Measurements from ENCODE around the gene ECE1.
"Not testable (repeated sequence)": the region's sequence is repeated elsewhere in the genome, so short reads cannot be mapped to it uniquely, and the experiment has no call there.

The ECE1 gene

DNA sequence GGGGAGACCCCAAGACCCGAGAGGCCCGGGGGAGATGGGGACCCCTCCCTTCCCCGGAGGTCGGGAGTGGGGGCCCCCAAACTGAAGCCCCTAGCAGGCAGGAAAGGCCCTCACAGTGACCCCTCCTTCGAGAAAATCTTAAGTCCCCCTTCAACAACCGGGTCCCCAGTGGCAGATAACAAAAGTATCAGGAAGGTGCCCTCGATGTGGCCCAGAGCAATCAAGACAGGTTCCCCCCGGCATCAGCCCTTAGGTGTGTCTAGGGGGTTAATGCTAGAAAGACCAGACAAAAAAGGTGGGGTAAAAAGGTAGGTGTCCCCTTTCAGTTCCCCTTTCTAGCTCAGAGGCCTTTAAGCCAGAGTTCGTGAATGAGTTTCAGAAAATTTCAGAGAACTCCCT is 282 bp upstream of the ECE1 start:
- DNase-seq (ENCODE audit: extremely low read depth, insufficient read length) = peak; percentile 56
- no peaks in the 10 kb centered on the region for H3K27me3 ChIP-seq (replicated peaks; ENCODE audit: control insufficient read depth, insufficient read depth, low read length)
- peak overlapping the region; percentile 62 for H3K4me3 ChIP-seq (replicated peaks; ENCODE audit: low read depth, low read length)
- H3K36me3 ChIP-seq (ENCODE audit: control insufficient read depth, insufficient read depth, low read length) = no peaks in the 10 kb centered on the region
- TF ChIP-seq, protein P1, sequence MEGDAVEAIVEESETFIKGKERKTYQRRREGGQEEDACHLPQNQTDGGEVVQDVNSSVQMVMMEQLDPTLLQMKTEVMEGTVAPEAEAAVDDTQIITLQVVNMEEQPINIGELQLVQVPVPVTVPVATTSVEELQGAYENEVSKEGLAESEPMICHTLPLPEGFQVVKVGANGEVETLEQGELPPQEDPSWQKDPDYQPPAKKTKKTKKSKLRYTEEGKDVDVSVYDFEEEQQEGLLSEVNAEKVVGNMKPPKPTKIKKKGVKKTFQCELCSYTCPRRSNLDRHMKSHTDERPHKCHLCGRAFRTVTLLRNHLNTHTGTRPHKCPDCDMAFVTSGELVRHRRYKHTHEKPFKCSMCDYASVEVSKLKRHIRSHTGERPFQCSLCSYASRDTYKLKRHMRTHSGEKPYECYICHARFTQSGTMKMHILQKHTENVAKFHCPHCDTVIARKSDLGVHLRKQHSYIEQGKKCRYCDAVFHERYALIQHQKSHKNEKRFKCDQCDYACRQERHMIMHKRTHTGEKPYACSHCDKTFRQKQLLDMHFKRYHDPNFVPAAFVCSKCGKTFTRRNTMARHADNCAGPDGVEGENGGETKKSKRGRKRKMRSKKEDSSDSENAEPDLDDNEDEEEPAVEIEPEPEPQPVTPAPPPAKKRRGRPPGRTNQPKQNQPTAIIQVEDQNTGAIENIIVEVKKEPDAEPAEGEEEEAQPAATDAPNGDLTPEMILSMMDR (IDR thresholded peaks at IDR 0.05; ENCODE audit: insufficient read depth, low read length, poor library complexity, severe bottlenecking) = no peak

DNA sequence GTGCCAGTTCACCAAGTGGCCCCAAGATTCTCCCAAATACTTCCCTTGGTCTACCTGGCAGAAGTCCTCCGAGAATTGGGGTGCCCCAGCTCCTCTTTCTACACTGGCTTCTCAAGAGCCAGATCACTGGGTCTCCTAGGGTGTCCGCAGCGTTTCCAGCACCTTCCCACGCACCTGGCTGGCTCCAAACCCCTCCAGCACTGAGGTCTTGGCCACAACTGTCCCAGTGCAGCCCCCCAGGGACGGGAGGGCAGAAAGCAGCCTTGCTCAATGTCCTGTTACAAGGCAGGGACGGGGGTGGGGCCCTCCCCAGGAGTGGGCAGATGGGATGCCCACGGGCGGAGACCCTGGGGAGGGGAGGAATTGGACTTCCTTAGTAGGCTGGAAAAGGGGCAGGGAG is 1.1 kb downstream of the ECE1 start:
- Histone ChIP-seq H3K4me3 (replicated peaks; ENCODE audit: low read depth, low read length) (peak overlapping the region; percentile 62), H3K27me3 (replicated peaks; ENCODE audit: control insufficient read depth, insufficient read depth, low read length) (no peaks in the 10 kb centered on the region), H3K36me3 (ENCODE audit: control insufficient read depth, insufficient read depth, low read length) (no peaks in the 10 kb centered on the region)
- DNase-seq (ENCODE audit: extremely low read depth, insufficient read length) = no peak
- TF ChIP-seq, protein P1 (IDR thresholded peaks at IDR 0.05; ENCODE audit: insufficient read depth, low read length, poor library complexity, severe bottlenecking) = no peak

GRCh38 chr1:21287905-21288514 is 2.3 kb downstream of the ECE1 start:
- DNase-seq (ENCODE audit: extremely low read depth, insufficient read length) = no peak
- TF ChIP-seq, protein P1 (IDR thresholded peaks at IDR 0.05; ENCODE audit: insufficient read depth, low read length, poor library complexity, severe bottlenecking) = no peak
- Histone ChIP-seq H3K27me3 (replicated peaks; ENCODE audit: control insufficient read depth, insufficient read depth, low read length) (no peaks in the 10 kb centered on the region), H3K4me3 (replicated peaks; ENCODE audit: low read depth, low read length) (no peak overlapping the region), H3K36me3 (ENCODE audit: control insufficient read depth, insufficient read depth, low read length) (0 out of 2 replicates have a peak, but pooled peaks cover 1% of the 10 kb centered on the region)

GRCh38 chr1:21285386-21285785 is 4.9 kb downstream of the ECE1 start:
- not testable (repeated sequence) for DNase-seq (ENCODE audit: extremely low read depth, insufficient read length); H3K4me3 ChIP-seq (replicated peaks; ENCODE audit: low read depth, low read length); H3K27me3 ChIP-seq (replicated peaks; ENCODE audit: control insufficient read depth, insufficient read depth, low read length); H3K36me3 ChIP-seq (ENCODE audit: control insufficient read depth, insufficient read depth, low read length)

DNA sequence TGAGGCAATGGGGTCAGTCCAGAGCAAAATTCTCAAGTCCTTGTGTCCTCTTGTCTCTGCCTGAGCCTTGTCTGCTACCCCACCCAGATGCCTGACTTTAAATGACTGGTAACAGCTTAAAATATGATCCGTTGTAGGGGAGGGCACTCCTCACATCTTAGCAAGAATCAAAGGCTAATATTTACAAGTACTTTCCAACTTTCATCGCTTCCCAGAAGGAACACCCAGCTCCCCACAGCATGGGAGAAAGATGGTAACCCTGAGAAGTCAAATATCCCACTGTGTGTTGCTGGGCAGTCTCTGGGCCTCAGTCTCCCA is 5.2 kb downstream of the ECE1 start:
- no peak overlapping the region for H3K4me3 ChIP-seq (replicated peaks; ENCODE audit: low read depth, low read length)
- TF ChIP-seq, protein P1 (IDR thresholded peaks at IDR 0.05; ENCODE audit: insufficient read depth, low read length, poor library complexity, severe bottlenecking) = no peak
- H3K27me3 ChIP-seq (replicated peaks; ENCODE audit: control insufficient read depth, insufficient read depth, low read length) = no peaks in the 10 kb centered on the region
- H3K36me3 ChIP-seq (ENCODE audit: control insufficient read depth, insufficient read depth, low read length) = 0 out of 2 replicates have a peak, but pooled peaks cover 1% of the 10 kb centered on the region
- DNase-seq (ENCODE audit: extremely low read depth, insufficient read length) = no peak

DNA sequence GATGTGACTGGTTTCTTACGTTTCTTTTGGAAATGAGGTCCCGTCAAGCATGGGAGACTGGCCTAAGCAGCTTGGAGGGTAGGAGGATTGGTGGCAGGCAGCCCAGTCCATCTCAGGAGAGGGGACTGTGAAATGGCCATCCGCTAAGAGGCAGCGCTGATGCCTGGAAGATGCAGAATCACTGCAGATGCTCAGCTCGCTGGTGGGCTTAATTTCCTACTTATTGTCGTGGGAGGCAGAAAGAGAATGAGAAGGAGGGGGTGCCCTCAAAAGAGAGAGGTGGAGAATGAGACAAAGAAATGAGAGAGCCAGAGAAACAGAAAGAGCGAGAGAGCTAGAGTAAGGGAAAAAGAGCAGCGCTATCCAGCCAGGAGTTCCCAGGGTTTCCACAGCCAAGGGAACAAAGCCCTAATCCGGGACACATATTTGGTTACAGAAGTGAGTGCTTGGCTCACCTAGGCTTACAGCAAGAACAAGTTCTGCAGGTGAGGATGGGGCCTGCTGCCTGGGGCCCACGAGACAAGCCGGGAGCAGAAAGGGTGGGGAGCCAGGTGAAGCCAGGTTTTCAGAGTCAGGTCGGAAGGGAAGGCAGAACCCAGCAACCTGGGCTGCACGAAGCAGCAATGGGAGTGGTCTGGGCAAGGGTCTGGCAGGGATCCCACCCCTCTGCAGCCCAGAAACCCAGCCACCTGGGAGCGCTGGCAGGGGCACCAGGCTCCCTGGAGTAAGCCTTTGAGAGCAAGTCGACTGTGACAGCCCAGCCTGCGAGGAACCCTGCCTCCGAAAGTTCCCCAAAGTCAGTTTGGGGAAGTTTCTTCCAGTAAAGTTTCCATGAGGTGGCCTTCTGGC is 5.8 kb downstream of the ECE1 start:
- Histone ChIP-seq H3K36me3 (ENCODE audit: control insufficient read depth, insufficient read depth, low read length) (peaks cover 1% of the 10 kb centered on the region; the same call in 1 of the 2 replicates), H3K27me3 (replicated peaks; ENCODE audit: control insufficient read depth, insufficient read depth, low read length) (no peaks in the 10 kb centered on the region), H3K4me3 (replicated peaks; ENCODE audit: low read depth, low read length) (no peak overlapping the region)
- no peak for DNase-seq (ENCODE audit: extremely low read depth, insufficient read length)
- TF ChIP-seq, protein P1 (IDR thresholded peaks at IDR 0.05; ENCODE audit: insufficient read depth, low read length, poor library complexity, severe bottlenecking) = no peak
